Transverse colon (tissue), 3 donors: ENCODE measurements around the gene PPARA.

Source experiments
- EP300 ChIP-seq: sonication (generic); formaldehyde crosslinking; IDR thresholded peaks from one replicate; pipeline ENCODE4 v1.6.1; 2017; ENCODE audit warnings: antibody characterized with exemption, low read depth
- TF ChIP-seq, protein P1 (sequence below), 5 experiments: fragments of 200-600 bp in 3 of 5; fragments of 450-650 bp in 2 of 5; sonication (generic) in 3 of 5; IDR thresholded peaks; 1 replicate in 2 of 5; 2 replicates in 3 of 5; pipeline ENCODE4 v1.5.1; 2016 to 2017; ENCODE audit warnings: antibody characterized with exemption in 5 of 5, inconsistent platforms in 3 of 5, mild to moderate bottlenecking in 2 of 5, moderate library complexity in 1 of 5

DNA sequence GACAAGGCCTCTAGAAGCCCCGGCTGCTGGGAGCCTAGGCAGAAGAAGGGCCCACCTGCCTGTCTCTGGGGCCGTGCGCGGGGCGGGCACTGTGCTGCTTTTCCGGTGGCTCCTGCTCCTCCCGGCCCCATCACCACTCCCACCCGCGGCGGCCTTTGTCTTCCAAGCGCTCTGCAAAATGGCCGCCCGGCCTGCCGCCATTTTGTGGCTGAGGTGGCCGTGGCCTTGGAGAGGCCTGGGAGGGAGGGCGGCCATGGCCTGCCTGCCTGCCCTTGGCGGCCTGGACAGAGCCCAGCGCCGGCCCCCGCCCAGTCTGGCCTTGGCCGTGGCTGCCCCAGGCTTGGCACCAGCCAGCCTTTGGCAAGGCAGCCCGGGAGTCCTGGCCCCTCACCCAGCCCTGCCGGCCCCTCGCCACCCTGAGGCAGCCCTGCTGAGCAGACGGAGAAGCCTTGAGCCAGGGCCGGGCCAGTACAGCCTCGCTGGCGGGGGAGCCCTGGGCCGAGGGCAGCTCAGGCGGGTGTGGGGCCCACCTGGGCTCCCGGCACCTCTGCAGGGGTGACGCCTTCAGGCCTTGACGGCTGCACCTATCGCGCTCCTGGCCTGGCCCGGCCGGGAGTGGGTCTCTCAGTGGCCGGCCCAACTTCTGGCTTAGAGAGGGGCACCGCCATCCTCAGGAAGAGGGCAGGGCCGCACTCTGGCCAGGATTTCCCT is 46.0 kb upstream of the PPARA start:
- TF ChIP-seq, protein P1, sequence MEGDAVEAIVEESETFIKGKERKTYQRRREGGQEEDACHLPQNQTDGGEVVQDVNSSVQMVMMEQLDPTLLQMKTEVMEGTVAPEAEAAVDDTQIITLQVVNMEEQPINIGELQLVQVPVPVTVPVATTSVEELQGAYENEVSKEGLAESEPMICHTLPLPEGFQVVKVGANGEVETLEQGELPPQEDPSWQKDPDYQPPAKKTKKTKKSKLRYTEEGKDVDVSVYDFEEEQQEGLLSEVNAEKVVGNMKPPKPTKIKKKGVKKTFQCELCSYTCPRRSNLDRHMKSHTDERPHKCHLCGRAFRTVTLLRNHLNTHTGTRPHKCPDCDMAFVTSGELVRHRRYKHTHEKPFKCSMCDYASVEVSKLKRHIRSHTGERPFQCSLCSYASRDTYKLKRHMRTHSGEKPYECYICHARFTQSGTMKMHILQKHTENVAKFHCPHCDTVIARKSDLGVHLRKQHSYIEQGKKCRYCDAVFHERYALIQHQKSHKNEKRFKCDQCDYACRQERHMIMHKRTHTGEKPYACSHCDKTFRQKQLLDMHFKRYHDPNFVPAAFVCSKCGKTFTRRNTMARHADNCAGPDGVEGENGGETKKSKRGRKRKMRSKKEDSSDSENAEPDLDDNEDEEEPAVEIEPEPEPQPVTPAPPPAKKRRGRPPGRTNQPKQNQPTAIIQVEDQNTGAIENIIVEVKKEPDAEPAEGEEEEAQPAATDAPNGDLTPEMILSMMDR (IDR thresholded peaks at IDR 0.05): no peak
- no peak for TF ChIP-seq EP300
